C4-2B (cell line): ENCODE data around the gene NRP1.

Source experiments
- CTCF ChIP-seq: fragments of 450-650 bp; conservative IDR thresholded peaks from 2 replicates; pipeline ENCODE4 v1.5.1; 2017; ENCODE audit warnings: mild to moderate bottlenecking
- ZFX ChIP-seq: fragments of 450-650 bp; IDR thresholded peaks from 2 replicates; pipeline ENCODE4 v1.6.1; 2017

- no peak for TF ChIP-seq CTCF
- TF ChIP-seq ZFX: no peak
These were observed 10.8 kb upstream of the NRP1 start for GRCh38 chr10:33345236-33345635.
